HepG2 (cell line): ENCODE measurements around the gene DUS1L. TPM values are rescaled to one million over a fixed set of nuclear protein-coding genes. Genes with fewer than 3 reads are reported as not detected.
A peak's percentile ranks its signal among the peaks of the same experiment; 100 is the strongest.

Experiments
- DPF2 ChIP-seq: sonication (generic); formaldehyde crosslinking; IDR thresholded peaks from 2 replicates; pipeline ENCODE4 v1.4.0; 2020; ENCODE audit warnings: mild to moderate bottlenecking, low read depth, missing genetic modification reagents, borderline replicate concordance
- HDAC6 ChIP-seq: fragments of 200-600 bp; sonication (generic); IDR thresholded peaks from 2 replicates; pipeline ENCODE4 v1.7.0; 2017; ENCODE audit warnings: mild to moderate bottlenecking, antibody characterized with exemption, low read length, low read depth
- NFKB2 ChIP-seq: sonication (generic); formaldehyde crosslinking; IDR thresholded peaks from 2 replicates; pipeline ENCODE4 v1.4.0; 2020; ENCODE audit warnings: missing genetic modification reagents, borderline replicate concordance
- POLR2AphosphoS5 ChIP-seq: IDR thresholded peaks from 2 replicates; pipeline ENCODE4 v1.6.1; 2012; ENCODE audit warnings: low read depth, low read length
- RFX1 ChIP-seq: fragments of 450-650 bp; IDR thresholded peaks from 2 replicates; pipeline ENCODE4 v1.6.1; 2017
- TMF1 ChIP-seq: sonication (generic); formaldehyde crosslinking; IDR thresholded peaks from 2 replicates; pipeline ENCODE4 v1.8.1; 2022; ENCODE audit warnings: low read depth, missing genetic modification reagents
- ZNF121 ChIP-seq: sonication (generic); formaldehyde crosslinking; IDR thresholded peaks from 2 replicates; pipeline ENCODE4 v1.5.0; 2020; ENCODE audit warnings: mild to moderate bottlenecking, missing genetic modification reagents
- ZNF235 ChIP-seq: sonication (generic); formaldehyde crosslinking; IDR thresholded peaks from 2 replicates; pipeline ENCODE4 v1.8.1; 2023; ENCODE audit warnings: mild to moderate bottlenecking, missing genetic modification reagents, borderline replicate concordance
- ZNF510 ChIP-seq: sonication (generic); formaldehyde crosslinking; IDR thresholded peaks from 2 replicates; pipeline ENCODE4 v1.4.0; 2020; ENCODE audit warnings: low read depth, mild to moderate bottlenecking, missing genetic modification reagents
- polyA plus RNA-seq, 8 experiments: library from polyadenylated mRNA; depleted of rRNA in 3 of 8; stranded (reverse) in 7 of 8; unstranded in 1 of 8; fragments of >200 nt; fragmentation: Illumina TruSeq in 4 of 8; extraction: Trizol in 4 of 8; gene quantifications; 2 replicates each; pipeline versions ENCODE4 v1.2.1 to v1.2.3, GENCODE V29; 2011 to 2016; ENCODE audit warnings: low read depth in 4 of 8, missing spikeins in 1 of 8, mixed read lengths in 1 of 8; ENCODE audit not compliant: insufficient read depth in 1 of 8
- total RNA-seq, 5 experiments: library from RNA; depleted of rRNA; stranded (reverse); fragments of >200 nt; fragmentation: Illumina TruSeq; extraction: Trizol; gene quantifications; 2 replicates each; pipeline ENCODE4 v1.2.3, GENCODE V29; 2016; ENCODE audit warnings: low read depth in 1 of 5
- TF ChIP-seq, protein P1 (sequence below), 2 experiments: sonication (generic) in 1 of 2; formaldehyde crosslinking in 1 of 2; IDR thresholded peaks; 2 replicates each; pipeline versions ENCODE4 v1.5.1 to v1.6.1; 2011 to 2020; ENCODE audit warnings: borderline replicate concordance in 1 of 2, low read depth in 1 of 2, low read length in 1 of 2, mild to moderate bottlenecking in 1 of 2, missing genetic modification reagents in 1 of 2, moderate library complexity in 1 of 2
- TF ChIP-seq, protein P2 (sequence below): sonication (generic); formaldehyde crosslinking; IDR thresholded peaks from 2 replicates; pipeline ENCODE4 v1.4.0; 2020; ENCODE audit warnings: mild to moderate bottlenecking, missing genetic modification reagents, borderline replicate concordance
- TF ChIP-seq, protein P3 (sequence below): sonication (generic); formaldehyde crosslinking; IDR thresholded peaks from 2 replicates; pipeline ENCODE4 v1.4.0; 2020; ENCODE audit warnings: mild to moderate bottlenecking, missing genetic modification reagents
- TF ChIP-seq, protein P4 (sequence below): sonication (generic); formaldehyde crosslinking; IDR thresholded peaks from 2 replicates; pipeline ENCODE4 v1.4.0; 2020; ENCODE audit warnings: missing genetic modification reagents
- TF ChIP-seq, protein P5 (sequence below): sonication (generic); formaldehyde crosslinking; IDR thresholded peaks from 2 replicates; pipeline ENCODE4 v1.4.0; 2020; ENCODE audit warnings: missing genetic modification reagents

The DUS1L gene
- total and polyA plus RNA-seq, 2 of the 13 experiments (the other 11 are each of a cell fraction or from before 2014, with no cell fraction given), result 81.0 to 109 TPM

DNA sequence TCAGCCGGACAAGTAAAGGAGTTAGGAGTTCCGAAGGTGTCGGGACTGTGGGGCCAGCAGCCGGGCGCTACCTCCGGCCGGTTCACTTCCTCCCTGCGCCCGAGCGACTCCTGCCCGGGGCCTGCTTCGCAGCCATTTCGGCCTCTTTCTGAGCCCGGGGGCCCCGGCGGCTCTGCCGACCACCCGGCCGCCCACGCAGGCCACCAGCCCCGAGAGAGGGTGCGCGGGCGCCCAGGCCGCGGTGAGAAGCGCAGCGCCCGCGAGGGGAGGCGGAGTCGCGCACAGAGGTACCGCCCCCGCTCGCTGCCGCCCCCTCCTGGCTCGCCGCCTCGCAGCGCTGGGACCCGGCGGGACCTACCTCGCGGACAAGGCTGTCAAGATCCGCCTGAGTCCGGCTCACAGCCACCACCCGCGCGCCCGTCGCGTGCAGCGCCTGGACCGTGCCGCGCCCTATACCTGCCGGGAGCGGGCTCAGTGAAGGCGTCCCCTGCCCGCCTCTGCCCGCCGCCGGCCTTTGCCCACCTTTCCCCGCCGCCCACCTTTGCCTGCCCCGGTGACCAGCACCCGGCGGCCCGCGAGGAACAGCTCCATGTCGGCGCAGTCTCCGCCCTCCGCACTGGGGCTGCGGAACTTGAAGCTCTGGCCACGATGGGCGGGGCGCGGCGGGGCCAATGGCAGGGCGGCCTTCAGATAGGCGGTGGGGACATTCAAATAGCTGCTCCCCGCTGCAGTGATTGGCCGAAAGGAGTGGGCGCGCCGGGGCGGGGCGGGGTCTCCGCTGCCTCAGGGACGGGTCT lies 28.3 kb downstream of the DUS1L start, which contains the start of gene DCXR (continued):
- TF ChIP-seq DPF2 (CRISPR knock-in tag), result peak; percentile 43; the same call in 1 of the 2 replicates
- TF ChIP-seq HDAC6, result no peak
- TF ChIP-seq POLR2AphosphoS5, result peak; percentile 98
- TF ChIP-seq, protein P1, sequence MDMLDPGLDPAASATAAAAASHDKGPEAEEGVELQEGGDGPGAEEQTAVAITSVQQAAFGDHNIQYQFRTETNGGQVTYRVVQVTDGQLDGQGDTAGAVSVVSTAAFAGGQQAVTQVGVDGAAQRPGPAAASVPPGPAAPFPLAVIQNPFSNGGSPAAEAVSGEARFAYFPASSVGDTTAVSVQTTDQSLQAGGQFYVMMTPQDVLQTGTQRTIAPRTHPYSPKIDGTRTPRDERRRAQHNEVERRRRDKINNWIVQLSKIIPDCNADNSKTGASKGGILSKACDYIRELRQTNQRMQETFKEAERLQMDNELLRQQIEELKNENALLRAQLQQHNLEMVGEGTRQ (IDR thresholded peaks at IDR 0.05; ENCODE audit: low read depth, low read length), result no peak
- TF ChIP-seq, protein P1 (CRISPR knock-in tag; IDR thresholded peaks at IDR 0.05; ENCODE audit: borderline replicate concordance), result no peak; the same call in 1 of the 2 replicates
- TF ChIP-seq, protein P2, sequence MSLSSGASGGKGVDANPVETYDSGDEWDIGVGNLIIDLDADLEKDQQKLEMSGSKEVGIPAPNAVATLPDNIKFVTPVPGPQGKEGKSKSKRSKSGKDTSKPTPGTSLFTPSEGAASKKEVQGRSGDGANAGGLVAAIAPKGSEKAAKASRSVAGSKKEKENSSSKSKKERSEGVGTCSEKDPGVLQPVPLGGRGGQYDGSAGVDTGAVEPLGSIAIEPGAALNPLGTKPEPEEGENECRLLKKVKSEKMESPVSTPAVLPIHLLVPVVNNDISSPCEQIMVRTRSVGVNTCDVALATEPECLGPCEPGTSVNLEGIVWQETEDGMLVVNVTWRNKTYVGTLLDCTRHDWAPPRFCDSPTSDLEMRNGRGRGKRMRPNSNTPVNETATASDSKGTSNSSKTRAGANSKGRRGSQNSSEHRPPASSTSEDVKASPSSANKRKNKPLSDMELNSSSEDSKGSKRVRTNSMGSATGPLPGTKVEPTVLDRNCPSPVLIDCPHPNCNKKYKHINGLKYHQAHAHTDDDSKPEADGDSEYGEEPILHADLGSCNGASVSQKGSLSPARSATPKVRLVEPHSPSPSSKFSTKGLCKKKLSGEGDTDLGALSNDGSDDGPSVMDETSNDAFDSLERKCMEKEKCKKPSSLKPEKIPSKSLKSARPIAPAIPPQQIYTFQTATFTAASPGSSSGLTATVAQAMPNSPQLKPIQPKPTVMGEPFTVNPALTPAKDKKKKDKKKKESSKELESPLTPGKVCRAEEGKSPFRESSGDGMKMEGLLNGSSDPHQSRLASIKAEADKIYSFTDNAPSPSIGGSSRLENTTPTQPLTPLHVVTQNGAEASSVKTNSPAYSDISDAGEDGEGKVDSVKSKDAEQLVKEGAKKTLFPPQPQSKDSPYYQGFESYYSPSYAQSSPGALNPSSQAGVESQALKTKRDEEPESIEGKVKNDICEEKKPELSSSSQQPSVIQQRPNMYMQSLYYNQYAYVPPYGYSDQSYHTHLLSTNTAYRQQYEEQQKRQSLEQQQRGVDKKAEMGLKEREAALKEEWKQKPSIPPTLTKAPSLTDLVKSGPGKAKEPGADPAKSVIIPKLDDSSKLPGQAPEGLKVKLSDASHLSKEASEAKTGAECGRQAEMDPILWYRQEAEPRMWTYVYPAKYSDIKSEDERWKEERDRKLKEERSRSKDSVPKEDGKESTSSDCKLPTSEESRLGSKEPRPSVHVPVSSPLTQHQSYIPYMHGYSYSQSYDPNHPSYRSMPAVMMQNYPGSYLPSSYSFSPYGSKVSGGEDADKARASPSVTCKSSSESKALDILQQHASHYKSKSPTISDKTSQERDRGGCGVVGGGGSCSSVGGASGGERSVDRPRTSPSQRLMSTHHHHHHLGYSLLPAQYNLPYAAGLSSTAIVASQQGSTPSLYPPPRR, result peak; percentile 64
- TF ChIP-seq ZNF121 (CRISPR knock-in tag), result peak; percentile 68; the same call in 1 of the 2 replicates
- TF ChIP-seq, protein P3, sequence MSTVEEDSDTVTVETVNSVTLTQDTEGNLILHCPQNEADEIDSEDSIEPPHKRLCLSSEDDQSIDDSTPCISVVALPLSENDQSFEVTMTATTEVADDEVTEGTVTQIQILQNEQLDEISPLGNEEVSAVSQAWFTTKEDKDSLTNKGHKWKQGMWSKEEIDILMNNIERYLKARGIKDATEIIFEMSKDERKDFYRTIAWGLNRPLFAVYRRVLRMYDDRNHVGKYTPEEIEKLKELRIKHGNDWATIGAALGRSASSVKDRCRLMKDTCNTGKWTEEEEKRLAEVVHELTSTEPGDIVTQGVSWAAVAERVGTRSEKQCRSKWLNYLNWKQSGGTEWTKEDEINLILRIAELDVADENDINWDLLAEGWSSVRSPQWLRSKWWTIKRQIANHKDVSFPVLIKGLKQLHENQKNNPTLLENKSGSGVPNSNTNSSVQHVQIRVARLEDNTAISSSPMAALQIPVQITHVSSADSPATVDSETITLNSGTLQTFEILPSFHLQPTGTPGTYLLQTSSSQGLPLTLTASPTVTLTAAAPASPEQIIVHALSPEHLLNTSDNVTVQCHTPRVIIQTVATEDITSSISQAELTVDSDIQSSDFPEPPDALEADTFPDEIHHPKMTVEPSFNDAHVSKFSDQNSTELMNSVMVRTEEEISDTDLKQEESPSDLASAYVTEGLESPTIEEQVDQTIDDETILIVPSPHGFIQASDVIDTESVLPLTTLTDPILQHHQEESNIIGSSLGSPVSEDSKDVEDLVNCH (CRISPR knock-in tag), result no peak
- TF ChIP-seq, protein P4, sequence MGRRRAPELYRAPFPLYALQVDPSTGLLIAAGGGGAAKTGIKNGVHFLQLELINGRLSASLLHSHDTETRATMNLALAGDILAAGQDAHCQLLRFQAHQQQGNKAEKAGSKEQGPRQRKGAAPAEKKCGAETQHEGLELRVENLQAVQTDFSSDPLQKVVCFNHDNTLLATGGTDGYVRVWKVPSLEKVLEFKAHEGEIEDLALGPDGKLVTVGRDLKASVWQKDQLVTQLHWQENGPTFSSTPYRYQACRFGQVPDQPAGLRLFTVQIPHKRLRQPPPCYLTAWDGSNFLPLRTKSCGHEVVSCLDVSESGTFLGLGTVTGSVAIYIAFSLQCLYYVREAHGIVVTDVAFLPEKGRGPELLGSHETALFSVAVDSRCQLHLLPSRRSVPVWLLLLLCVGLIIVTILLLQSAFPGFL, result no peak
- peak; percentile 86; the same call in 1 of the 2 replicates for TF ChIP-seq ZNF510
- TF ChIP-seq RFX1, result no peak
- TF ChIP-seq ZNF235 (CRISPR knock-in tag), result no peak
- TF ChIP-seq, protein P5, sequence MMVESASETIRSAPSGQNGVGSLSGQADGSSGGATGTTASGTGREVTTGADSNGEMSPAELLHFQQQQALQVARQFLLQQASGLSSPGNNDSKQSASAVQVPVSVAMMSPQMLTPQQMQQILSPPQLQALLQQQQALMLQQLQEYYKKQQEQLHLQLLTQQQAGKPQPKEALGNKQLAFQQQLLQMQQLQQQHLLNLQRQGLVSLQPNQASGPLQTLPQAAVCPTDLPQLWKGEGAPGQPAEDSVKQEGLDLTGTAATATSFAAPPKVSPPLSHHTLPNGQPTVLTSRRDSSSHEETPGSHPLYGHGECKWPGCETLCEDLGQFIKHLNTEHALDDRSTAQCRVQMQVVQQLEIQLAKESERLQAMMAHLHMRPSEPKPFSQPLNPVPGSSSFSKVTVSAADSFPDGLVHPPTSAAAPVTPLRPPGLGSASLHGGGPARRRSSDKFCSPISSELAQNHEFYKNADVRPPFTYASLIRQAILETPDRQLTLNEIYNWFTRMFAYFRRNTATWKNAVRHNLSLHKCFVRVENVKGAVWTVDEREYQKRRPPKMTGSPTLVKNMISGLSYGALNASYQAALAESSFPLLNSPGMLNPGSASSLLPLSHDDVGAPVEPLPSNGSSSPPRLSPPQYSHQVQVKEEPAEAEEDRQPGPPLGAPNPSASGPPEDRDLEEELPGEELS (CRISPR knock-in tag), result no peak; the same call in 1 of the 2 replicates
- TF ChIP-seq NFKB2 (CRISPR knock-in tag), result peak; percentile 81; the same call in 1 of the 2 replicates
- TF ChIP-seq TMF1 (CRISPR knock-in tag), result peak; percentile 25; the same call in 1 of the 2 replicates
